ENCODE data around the gene CNPY1.

DNA sequence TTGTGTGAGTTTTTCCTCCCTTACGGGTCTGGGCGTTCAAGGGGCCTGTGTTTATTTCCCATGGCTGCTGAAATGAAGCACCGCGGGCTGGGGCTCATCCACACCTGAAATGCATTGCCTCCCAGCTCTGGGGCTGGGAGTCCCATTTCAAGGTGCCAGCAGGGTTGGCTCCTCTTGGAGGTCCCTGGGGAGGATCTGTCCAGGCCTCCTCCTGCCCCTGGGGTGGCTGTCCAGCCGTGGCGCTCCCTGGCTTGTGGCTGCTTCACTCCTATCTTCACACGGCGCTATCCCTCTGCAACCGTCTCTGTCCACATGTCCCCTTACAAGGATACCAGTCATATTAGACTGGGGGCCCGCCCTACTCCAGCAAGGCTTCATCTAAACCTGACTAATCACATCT lies 41.1 kb upstream of the CNPY1 start:
- TF ChIP-seq, protein P1, sequence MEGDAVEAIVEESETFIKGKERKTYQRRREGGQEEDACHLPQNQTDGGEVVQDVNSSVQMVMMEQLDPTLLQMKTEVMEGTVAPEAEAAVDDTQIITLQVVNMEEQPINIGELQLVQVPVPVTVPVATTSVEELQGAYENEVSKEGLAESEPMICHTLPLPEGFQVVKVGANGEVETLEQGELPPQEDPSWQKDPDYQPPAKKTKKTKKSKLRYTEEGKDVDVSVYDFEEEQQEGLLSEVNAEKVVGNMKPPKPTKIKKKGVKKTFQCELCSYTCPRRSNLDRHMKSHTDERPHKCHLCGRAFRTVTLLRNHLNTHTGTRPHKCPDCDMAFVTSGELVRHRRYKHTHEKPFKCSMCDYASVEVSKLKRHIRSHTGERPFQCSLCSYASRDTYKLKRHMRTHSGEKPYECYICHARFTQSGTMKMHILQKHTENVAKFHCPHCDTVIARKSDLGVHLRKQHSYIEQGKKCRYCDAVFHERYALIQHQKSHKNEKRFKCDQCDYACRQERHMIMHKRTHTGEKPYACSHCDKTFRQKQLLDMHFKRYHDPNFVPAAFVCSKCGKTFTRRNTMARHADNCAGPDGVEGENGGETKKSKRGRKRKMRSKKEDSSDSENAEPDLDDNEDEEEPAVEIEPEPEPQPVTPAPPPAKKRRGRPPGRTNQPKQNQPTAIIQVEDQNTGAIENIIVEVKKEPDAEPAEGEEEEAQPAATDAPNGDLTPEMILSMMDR (IDR thresholded peaks at IDR 0.05) = no peak
- TF ChIP-seq POLR2AphosphoS5 (IDR thresholded peaks at IDR 0.05) (no peak), POLR2A (IDR thresholded peaks at IDR 0.05) (no peak)
